Kidney epithelial cell (primary cell): ENCODE results near the gene UPK3A. TPM values are rescaled to one million over a fixed set of nuclear protein-coding genes. Genes with fewer than 3 reads are reported as not detected.

Experiments used
- DNase-seq: peaks from one replicate; pipeline ENCODE4 v3.0.0-alpha.2; 2010; ENCODE audit warnings: low read depth
- H3K27me3 ChIP-seq: 2 replicates; pipeline ENCODE4 v1.6.0; 2011; ENCODE audit warnings: low read length; ENCODE audit not compliant: control insufficient read depth, insufficient read depth
- H3K36me3 ChIP-seq: 2 replicates; pipeline ENCODE4 v1.5.1; 2011; ENCODE audit warnings: low read length; ENCODE audit not compliant: control insufficient read depth, insufficient read depth
- H3K4me3 ChIP-seq: 2 replicates; pipeline ENCODE4 v1.5.1; 2011; ENCODE audit warnings: low read depth, mild to moderate bottlenecking, control low read depth, low read length
- total RNA-seq: library from RNA; depleted of rRNA; stranded (reverse); fragments of >200 nt; gene quantifications from 2 replicates; pipeline ENCODE4 v1.2.3, GENCODE V29; 2015
- TF ChIP-seq, protein P1 (sequence below): IDR thresholded peaks from 2 replicates; pipeline ENCODE4 v1.5.1; 2011; ENCODE audit warnings: mild to moderate bottlenecking, moderate library complexity, low read length, control low read depth, inconsistent platforms; ENCODE audit not compliant: insufficient read depth, poor library complexity, severe bottlenecking

UPK3A gene
- total RNA-seq, 1 donor from 2014 or later = not detected

DNA sequence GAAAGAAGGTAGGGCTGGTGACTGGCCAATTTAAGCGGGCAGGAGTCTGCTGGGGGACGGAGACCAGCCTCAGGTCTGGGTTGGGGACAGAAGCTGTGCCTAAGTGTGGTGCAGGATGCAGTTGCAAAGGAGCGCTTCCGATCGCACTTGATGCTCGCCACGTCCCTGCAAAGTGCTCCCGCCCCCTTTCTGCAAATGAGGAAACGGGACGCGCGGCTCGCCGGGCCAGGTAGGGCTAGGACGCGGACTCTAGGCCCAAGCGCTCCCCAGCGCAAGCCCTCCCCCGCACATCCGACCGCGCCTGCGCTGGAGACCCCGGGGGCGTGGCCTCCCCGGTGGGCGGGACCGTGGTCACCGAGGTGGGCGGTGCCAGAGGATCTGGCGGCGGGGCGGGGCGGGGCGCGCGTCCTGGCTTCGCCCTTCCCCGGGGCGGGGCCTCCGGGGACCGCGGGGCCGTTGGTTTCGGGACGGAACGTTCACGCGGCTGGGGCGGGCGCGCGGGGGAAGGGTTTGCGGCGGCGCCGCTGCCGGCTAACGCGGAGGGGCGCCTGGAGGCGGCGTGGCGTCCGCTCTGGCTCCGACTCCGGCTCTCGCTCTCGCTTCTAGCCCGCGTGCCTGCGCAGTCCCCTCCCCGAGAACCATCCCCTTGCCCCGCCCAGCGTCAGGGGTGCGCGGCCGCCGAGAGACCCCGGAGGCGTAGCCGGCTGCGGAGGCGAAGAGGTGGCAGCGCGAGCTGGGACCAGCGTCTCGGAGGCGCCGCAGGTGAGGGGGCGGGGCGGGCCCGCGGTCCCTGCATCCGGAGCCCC lies 24.9 kb downstream of the UPK3A start, which contains the start of gene FAM118A:
Gene FAM118A, plus strand, starts transcription at position 513 of the 806 bp plus-strand sequence. CDS start 12,446 bp downstream, outside the sequence.
- TF ChIP-seq, protein P1, sequence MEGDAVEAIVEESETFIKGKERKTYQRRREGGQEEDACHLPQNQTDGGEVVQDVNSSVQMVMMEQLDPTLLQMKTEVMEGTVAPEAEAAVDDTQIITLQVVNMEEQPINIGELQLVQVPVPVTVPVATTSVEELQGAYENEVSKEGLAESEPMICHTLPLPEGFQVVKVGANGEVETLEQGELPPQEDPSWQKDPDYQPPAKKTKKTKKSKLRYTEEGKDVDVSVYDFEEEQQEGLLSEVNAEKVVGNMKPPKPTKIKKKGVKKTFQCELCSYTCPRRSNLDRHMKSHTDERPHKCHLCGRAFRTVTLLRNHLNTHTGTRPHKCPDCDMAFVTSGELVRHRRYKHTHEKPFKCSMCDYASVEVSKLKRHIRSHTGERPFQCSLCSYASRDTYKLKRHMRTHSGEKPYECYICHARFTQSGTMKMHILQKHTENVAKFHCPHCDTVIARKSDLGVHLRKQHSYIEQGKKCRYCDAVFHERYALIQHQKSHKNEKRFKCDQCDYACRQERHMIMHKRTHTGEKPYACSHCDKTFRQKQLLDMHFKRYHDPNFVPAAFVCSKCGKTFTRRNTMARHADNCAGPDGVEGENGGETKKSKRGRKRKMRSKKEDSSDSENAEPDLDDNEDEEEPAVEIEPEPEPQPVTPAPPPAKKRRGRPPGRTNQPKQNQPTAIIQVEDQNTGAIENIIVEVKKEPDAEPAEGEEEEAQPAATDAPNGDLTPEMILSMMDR = no peak
- Histone ChIP-seq H3K4me3 (peak within 1 kb of the TSS; percentile 90), H3K36me3 (no peaks in the 10 kb centered on the region)

DNA sequence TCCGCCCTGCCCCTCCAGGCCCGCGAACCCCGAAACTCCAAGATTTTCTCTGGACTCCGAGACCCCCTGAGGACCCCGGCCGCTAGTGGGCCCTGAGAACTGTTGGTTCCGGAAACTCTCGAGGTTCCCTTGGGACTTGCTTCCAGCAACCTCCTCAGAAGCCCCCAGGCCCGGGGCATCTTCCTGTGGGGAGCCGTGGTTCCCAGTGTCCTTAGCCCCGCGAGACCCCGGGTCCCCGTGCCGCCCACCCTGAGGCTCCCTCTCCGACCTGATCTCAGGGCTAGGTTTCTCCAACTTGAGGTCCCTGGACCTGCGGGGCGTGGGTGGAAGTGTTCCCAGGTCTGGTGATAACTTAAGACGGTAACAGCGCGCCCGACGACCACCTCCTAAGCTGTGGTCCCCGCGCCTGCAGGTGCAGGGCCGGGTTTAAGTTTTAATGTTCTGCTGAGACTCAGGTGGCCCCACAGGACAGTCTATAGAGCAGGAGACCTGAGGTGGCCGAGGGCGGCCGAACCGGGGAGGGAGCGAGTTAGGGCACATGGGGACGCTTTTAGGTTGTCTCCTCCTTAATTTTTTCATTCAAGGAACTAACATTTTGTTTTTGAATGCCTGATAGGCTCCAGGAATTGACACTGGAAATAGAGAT lies 25.7 kb downstream of the UPK3A start:
- DNase-seq = no peak
- H3K4me3 ChIP-seq = peak overlapping the region; percentile 90
- H3K36me3 ChIP-seq = no peaks in the 10 kb centered on the region
- TF ChIP-seq, protein P1 = no peak
- no peaks in the 10 kb centered on the region for H3K27me3 ChIP-seq

More for the DNA sequence above, 24.9 kb downstream of the UPK3A start, which contains the start of gene FAM118A:
- DNase-seq = peak; percentile 18
- no peaks in the 10 kb centered on the region for H3K27me3 ChIP-seq

DNA sequence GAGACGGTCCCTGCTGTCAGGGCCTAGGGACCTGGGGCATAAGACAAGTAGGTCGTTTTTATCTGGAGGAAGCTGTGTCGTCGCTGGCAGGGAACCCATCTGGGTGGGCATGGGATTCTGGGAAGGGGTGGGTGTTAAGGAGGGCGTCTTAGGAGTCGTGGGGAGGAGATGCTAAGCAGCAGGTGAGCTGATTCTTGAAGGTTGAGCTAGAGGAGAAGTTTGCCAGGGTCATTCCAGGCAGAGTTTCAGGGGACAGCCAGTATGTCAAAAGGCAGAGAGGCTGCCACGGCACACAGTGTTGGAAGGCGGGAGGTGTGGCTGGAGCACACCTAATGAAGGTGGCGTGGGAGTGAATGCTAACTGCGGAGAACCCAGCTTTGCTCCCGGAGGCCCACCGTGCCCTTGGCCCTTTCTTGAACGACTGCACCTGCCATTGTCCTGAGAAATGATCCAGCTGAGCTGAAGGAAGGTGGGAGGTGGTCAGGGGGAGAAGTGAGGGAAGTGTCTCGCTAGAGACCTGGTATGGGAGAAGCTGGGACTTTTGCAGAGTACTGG lies 26.3 kb downstream of the UPK3A start:
- TF ChIP-seq, protein P1 = no peak
- DNase-seq = no peak
- Histone ChIP-seq H3K36me3 (no peaks in the 10 kb centered on the region), H3K27me3 (no peaks in the 10 kb centered on the region), H3K4me3 (peak overlapping the region; percentile 90)

DNA sequence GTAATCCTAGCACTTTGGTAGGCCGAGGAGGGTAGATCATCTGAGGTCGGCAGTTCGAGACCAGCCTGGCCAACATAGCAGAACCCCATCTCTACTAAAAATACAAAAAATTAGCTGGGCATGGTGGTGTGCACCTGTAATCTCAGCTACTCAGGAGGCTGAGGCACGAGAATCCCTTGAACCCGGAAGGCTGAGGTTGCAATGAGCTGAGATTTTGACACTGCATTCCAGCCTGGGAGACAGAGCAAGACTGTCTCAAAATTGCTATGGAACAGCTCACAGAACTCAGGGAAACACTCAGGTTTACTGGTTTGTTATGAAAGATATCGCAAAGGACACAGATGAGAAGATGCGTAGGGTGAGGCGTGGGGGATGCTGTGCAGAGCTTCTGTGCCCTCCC lies 27.7 kb downstream of the UPK3A start:
- H3K27me3 ChIP-seq = no peaks in the 10 kb centered on the region
- no peaks in the 10 kb centered on the region for H3K36me3 ChIP-seq
- DNase-seq = no peak
- H3K4me3 ChIP-seq = no peak overlapping the region
- TF ChIP-seq, protein P1 = no peak

DNA sequence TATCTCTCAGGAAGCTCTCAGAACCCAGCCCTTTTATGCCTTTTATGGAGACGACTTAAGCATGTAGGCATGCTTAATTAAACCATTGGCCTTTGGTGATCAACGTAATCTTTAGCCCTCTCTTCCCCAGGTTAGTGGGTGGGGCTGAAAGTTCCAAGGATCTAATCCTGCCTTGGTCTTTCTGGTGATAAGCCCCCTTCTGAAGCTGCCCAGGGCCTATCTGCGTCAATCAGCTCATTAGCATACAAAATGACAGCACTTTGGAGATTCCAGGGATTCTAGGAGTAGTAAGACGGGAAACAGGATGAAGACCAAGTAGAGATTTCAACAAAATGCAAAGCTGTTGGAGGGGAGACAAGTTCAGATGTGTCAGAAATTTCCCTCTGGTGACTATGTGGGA lies 28.1 kb downstream of the UPK3A start:
- TF ChIP-seq, protein P1 = no peak
- DNase-seq = no peak
- Histone ChIP-seq H3K36me3 (no peaks in the 10 kb centered on the region), H3K4me3 (no peak overlapping the region), H3K27me3 (no peaks in the 10 kb centered on the region)
